Endothelial cell (in vitro differentiated cells): ENCODE data around the gene RALGPS1. TPM values are rescaled to one million over a fixed set of nuclear protein-coding genes. Genes with fewer than 3 reads are reported as not detected.

Source experiments
- DNase-seq: peaks from one replicate; pipeline ENCODE4 v3.0.0; 2021; ENCODE audit warnings: low spot score
- H3K27ac Mint-ChIP-seq: one replicate; pipeline ENCODE4 v1.8.0; 2021; ENCODE audit warnings: mixed read lengths, inconsistent platforms; ENCODE audit not compliant: unreplicated experiment
- H3K27me3 Mint-ChIP-seq: one replicate; pipeline ENCODE4 v1.8.0; 2021; ENCODE audit warnings: mild to moderate bottlenecking, moderate library complexity, mixed read lengths, inconsistent platforms; ENCODE audit not compliant: unreplicated experiment
- H3K36me3 Mint-ChIP-seq: one replicate; pipeline ENCODE4 v1.8.0; 2021; ENCODE audit warnings: mild to moderate bottlenecking, low read depth, mixed read lengths, inconsistent platforms; ENCODE audit not compliant: unreplicated experiment
- H3K4me1 Mint-ChIP-seq: one replicate; pipeline ENCODE4 v1.8.0; 2021; ENCODE audit warnings: mild to moderate bottlenecking, mixed read lengths, inconsistent platforms; ENCODE audit not compliant: unreplicated experiment
- H3K4me3 Mint-ChIP-seq: one replicate; pipeline ENCODE4 v1.8.0; 2021; ENCODE audit warnings: mild to moderate bottlenecking, mixed read lengths, inconsistent platforms; ENCODE audit not compliant: unreplicated experiment
- H3K9me3 Mint-ChIP-seq: one replicate; pipeline ENCODE4 v1.8.0; 2021; ENCODE audit warnings: mixed read lengths, inconsistent platforms; ENCODE audit not compliant: unreplicated experiment
- total RNA-seq: library from RNA; stranded (reverse); fragmentation: NEBNext Ultra II Directional; extraction: Animal tissue kit (Norgen Biotek cat#: 25700); gene quantifications from one replicate; pipeline ENCODE4 v1.2.1, GENCODE V29; 2021; ENCODE audit not compliant: unreplicated experiment
- TF ChIP-seq, protein P1 (sequence below): fragments of 200-600 bp; sonication (generic); IDR thresholded peaks from one replicate; pipeline ENCODE4 v1.5.0; 2021; ENCODE audit warnings: antibody characterized with exemption; ENCODE audit not compliant: unreplicated experiment

Gene RALGPS1
- total RNA-seq, 1 donor from 2014 or later, result 6.4 TPM

- Mint-ChIP-seq H3K27ac (no peak overlapping the region), H3K9me3 (no peaks in the 10 kb centered on the region)
These were observed 262.0 kb downstream of the RALGPS1 start for GRCh38 chr9:127176631-127177030.

DNA sequence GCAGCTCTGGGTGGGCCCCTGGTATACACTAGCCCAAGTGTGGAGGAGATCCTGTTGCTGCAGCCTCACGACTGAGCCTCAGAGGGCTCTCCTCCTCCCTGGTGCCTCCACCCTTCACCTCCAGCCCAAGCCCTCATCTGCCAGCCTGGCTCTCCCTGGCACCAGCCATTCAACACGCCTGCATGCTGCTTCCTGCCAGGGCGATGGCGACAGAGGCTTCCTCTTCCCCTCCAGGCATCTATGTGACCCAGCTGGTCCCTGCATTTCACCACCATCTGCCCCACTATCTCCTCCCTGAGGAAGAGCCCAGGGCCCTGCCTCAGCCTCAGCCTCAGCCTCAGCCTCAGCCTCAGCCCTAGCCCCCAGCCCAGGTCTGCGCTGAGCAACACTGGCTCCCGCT is 262.6 kb downstream of the RALGPS1 start:
- Mint-ChIP-seq H3K9me3 (no peaks in the 10 kb centered on the region), H3K4me1 (peaks cover 36% of the 10 kb centered on the region), H3K27ac (no peak overlapping the region), H3K27me3 (peaks cover 6% of the 10 kb centered on the region), H3K4me3 (no peak overlapping the region), H3K36me3 (peaks cover 10% of the 10 kb centered on the region)
- TF ChIP-seq, protein P1, sequence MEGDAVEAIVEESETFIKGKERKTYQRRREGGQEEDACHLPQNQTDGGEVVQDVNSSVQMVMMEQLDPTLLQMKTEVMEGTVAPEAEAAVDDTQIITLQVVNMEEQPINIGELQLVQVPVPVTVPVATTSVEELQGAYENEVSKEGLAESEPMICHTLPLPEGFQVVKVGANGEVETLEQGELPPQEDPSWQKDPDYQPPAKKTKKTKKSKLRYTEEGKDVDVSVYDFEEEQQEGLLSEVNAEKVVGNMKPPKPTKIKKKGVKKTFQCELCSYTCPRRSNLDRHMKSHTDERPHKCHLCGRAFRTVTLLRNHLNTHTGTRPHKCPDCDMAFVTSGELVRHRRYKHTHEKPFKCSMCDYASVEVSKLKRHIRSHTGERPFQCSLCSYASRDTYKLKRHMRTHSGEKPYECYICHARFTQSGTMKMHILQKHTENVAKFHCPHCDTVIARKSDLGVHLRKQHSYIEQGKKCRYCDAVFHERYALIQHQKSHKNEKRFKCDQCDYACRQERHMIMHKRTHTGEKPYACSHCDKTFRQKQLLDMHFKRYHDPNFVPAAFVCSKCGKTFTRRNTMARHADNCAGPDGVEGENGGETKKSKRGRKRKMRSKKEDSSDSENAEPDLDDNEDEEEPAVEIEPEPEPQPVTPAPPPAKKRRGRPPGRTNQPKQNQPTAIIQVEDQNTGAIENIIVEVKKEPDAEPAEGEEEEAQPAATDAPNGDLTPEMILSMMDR, result no peak
- DNase-seq, result no peak

More at GRCh38 chr9:127176631-127177030, 262.0 kb downstream of the RALGPS1 start:
- DNase-seq, result no peak
- peaks cover 7% of the 10 kb centered on the region for H3K36me3 Mint-ChIP-seq
- H3K27me3 Mint-ChIP-seq, result peaks cover 6% of the 10 kb centered on the region
- TF ChIP-seq, protein P1, result no peak
- no peak overlapping the region for H3K4me3 Mint-ChIP-seq
- peaks cover 36% of the 10 kb centered on the region for H3K4me1 Mint-ChIP-seq

GRCh38 chr9:127177665-127178265 is 263.2 kb downstream of the RALGPS1 start:
- Mint-ChIP-seq H3K9me3 (no peaks in the 10 kb centered on the region), H3K4me1 (peaks cover 36% of the 10 kb centered on the region), H3K27me3 (peaks cover 6% of the 10 kb centered on the region), H3K4me3 (no peak overlapping the region), H3K27ac (no peak overlapping the region), H3K36me3 (peaks cover 13% of the 10 kb centered on the region)
- TF ChIP-seq, protein P1, result no peak
- DNase-seq, result no peak

DNA sequence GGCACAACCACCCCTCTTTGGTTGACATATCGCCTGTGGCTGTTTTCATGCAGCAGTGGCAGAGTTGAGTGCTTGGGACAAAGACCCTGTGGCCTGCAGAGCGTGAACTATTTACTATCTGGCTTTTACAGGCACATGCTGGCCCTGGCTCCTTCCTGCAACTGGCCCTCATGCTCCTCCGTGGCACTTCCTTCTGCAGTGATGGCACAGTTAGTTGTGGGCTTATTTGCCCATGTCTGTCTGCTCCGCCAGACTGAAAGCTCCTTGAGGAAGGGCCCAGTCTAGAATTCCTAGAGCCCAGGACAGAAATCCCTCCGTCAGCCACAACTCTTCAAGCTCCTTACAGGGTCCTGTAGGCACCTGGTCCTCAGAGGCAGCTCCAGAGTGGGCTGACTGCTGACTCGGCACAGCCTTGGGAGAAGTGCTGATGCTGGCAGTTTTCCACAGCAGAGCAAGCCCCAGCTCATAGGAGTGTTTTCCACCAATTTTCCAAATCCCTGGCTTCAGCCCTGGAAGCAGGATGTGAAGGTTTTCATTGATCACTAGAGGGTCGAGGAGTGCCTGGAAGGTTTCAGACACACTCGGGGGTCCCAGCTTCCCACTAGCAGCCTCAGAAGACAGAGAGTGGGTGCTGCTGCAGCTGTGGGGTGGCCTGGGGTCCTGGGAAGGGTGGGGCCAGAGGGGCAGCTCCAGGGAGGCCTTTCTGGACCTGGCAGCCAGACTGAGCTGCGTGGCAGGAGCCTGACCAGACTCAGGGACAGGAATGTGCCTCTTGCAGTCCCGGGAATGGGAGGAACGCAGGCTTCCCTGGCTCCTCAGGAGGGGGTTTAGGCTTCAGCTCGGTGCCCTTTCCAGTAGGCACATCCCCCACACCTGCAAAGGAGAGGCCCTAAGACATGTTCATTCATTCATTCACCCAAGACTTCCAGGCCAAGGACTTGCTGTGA is 264.4 kb downstream of the RALGPS1 start:
- Mint-ChIP-seq H3K9me3 (no peaks in the 10 kb centered on the region), H3K36me3 (peaks cover 16% of the 10 kb centered on the region), H3K27me3 (peaks cover 6% of the 10 kb centered on the region), H3K4me1 (peaks cover 36% of the 10 kb centered on the region), H3K27ac (peak overlapping the region; percentile 26), H3K4me3 (peak overlapping the region; percentile 47)
- DNase-seq, result no peak
- TF ChIP-seq, protein P1, result no peak
